IgD-negative memory B cell (primary cell): ENCODE results near the gene SNX25. TPM values are rescaled to one million over a fixed set of nuclear protein-coding genes. Genes with fewer than 3 reads are reported as not detected.

Experiments
- H3K27ac Mint-ChIP-seq, 3 donors: one replicate each; pipeline ENCODE4 v1.8.0; 2020 to 2022; ENCODE audit warnings: mild to moderate bottlenecking in 3 of 3, mixed read lengths in 3 of 3, moderate library complexity in 1 of 3
- H3K27me3 Mint-ChIP-seq: one replicate; pipeline ENCODE4 v1.8.0; 2021; ENCODE audit warnings: mixed read lengths
- H3K36me3 Mint-ChIP-seq: one replicate; pipeline ENCODE4 v1.8.0; 2020; ENCODE audit warnings: mild to moderate bottlenecking, mixed read lengths
- H3K4me1 Mint-ChIP-seq, 3 donors: one replicate each; pipeline ENCODE4 v1.8.0; 2020 to 2022; ENCODE audit warnings: mixed read lengths in 3 of 3, mild to moderate bottlenecking in 1 of 3
- H3K4me3 Mint-ChIP-seq, 4 donors: one replicate each; pipeline ENCODE4 v1.8.0; 2020 to 2022; ENCODE audit warnings: mild to moderate bottlenecking in 4 of 4, mixed read lengths in 4 of 4, moderate library complexity in 3 of 4
- H3K9me3 Mint-ChIP-seq, 3 donors: one replicate each; pipeline ENCODE4 v1.8.0; 2020 to 2021; ENCODE audit warnings: mixed read lengths in 3 of 3, mild to moderate bottlenecking in 1 of 3
- polyA plus RNA-seq: library from polyadenylated mRNA; unstranded; fragments of 300-500 nt; fragmentation: Illumina TruSeq; gene quantifications from one replicate; pipeline ENCODE4 v1.2.3, GENCODE V29; 2021

Gene SNX25
- polyA plus RNA-seq, 1 donor from 2014 or later, result 24.4 TPM

DNA sequence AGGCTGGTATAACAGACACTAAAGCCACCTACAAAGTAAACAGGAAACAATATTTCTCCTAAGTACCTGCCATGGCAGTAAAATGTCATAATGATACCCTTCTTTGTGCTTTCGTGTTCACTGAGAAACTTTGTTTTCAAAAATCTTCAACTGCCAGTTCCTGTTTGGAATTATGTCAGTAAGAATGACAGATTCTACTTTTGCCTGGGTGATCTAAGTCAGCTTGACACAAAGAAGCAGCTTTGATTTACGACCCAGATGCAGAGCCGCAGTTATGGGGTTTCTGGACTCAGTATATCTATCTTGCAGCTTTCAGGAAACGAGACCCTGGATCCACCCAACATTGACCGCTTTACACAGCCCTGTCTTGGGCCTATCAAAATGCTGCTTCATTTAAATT, 71.2 kb downstream of the SNX25 start:
- Mint-ChIP-seq H3K4me3 (peak overlapping the region in 1 of 4 donors; percentile 34), H3K27ac (no peak overlapping the region)

DNA sequence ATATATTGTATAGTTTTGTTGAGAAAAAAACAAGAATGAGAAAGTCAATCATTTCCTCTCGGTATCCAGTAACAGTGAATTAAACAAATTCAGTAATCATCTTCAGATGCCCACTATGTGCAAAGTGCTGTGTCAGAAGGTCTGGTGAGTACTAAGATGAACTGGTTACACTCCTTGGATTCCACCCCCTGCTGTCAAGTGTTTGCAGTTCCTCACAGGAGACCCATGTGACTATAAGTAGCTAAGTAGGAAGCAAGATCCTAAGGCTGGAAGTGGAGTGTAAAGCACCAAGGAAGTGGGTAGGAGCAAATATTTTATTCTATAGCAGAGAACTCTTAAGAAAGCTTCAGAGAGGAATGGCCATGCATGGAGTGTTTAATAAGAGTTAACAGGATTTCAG, 73.6 kb downstream of the SNX25 start:
- Mint-ChIP-seq H3K4me1 (peaks cover 5 to 21% (median 8%) of the 10 kb centered on the region in 3 donors), H3K36me3 (peaks cover 7% of the 10 kb centered on the region), H3K27ac (no peak overlapping the region), H3K27me3 (no peaks in the 10 kb centered on the region), H3K4me3 (no peak overlapping the region), H3K9me3 (no peaks in the 10 kb centered on the region)

More for the DNA sequence above, 71.2 kb downstream of the SNX25 start:
- Mint-ChIP-seq H3K9me3 (no peaks in the 10 kb centered on the region), H3K27me3 (no peaks in the 10 kb centered on the region), H3K4me1 (peaks cover 12 to 27% (median 25%) of the 10 kb centered on the region in 3 donors), H3K36me3 (peaks cover 7% of the 10 kb centered on the region)

DNA sequence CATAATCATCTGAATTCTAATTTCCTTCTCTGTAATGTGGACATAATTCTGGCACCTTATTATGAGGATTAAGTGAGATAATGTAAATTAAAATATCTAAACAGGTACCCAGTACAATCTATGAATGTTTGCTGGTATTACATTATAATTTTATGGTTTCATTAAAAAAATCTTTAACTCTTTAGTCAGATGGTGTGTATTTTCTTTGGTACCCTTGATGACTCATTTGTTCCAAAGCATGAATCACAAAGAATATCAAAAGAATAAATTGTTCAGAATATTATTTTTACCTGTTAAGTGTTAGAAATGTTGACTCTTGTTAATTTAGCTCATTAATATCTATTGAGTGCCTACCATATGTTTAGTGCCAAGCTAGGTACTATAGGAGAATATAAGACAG, 74.3 kb downstream of the SNX25 start:
- Mint-ChIP-seq H3K9me3 (no peaks in the 10 kb centered on the region), H3K27ac (no peak overlapping the region), H3K27me3 (no peaks in the 10 kb centered on the region), H3K36me3 (peaks cover 5% of the 10 kb centered on the region), H3K4me3 (no peak overlapping the region), H3K4me1 (peaks cover 4 to 17% (median 8%) of the 10 kb centered on the region in 3 donors)

DNA sequence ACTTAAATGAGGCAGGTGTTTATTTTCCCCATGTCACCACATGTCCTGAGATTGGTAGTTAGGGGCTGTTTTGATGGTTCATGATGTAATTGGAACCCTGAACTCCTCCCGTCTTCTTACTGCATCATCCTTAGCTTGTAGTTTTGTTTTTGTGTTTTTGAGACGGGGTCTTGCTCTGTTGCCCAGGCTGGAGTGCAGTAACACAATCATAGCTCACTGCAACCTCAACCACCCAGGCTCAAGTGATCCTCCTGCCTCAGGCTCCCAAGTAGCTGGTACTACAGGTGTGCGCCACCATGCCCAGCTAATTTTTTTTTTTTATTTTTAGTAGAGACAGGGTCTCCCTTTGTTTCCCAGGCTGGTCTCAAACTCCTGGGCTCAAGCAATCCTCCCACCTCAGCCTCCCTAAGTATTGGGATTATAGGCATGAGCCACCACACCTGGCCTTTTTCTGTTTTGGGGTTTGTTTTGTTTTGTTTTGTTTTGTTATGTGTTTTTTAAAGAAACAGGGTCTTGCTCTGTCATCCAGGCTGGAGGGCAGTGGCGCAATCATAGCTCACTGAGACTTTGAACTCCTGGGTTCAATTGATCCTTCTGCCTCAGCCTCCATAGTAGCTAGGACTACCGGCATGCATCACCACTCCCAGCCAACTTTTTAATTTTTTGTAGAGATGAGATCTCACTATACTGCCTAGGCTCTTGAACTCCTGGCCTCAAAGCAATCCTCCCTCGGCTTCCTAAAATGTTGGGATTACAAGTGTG, 76.4 kb downstream of the SNX25 start:
- Mint-ChIP-seq H3K4me3 (no peak overlapping the region), H3K27ac (peak overlapping the region in 1 of 3 donors; percentile 5)

DNA sequence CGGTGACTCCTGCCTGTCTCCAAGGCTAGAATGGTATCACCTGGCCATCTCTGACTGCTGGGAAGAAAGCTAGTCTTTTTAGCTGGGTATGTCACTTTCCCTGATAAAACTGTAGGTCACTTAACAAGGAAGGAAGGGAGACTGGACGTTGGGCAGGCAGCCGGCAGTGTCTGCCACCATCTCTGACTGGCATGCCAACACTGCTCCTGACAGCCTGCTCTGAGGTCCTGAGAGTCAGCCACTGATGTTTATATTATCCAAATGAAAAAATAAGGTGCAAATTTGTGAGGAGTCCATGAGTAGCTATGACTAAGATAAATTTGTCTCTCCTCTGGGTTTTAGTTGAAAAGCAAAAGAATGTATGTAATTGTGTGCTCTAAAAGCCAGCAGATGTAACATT, 77.2 kb downstream of the SNX25 start:
- no peak overlapping the region for H3K4me3 Mint-ChIP-seq

More for the DNA sequence above, 76.4 kb downstream of the SNX25 start:
- H3K4me1 Mint-ChIP-seq, result peaks cover 2 to 13% (median 3%) of the 10 kb centered on the region in 3 donors
- no peaks in the 10 kb centered on the region for H3K9me3 Mint-ChIP-seq
- peaks cover 9% of the 10 kb centered on the region for H3K36me3 Mint-ChIP-seq
- no peaks in the 10 kb centered on the region for H3K27me3 Mint-ChIP-seq

DNA sequence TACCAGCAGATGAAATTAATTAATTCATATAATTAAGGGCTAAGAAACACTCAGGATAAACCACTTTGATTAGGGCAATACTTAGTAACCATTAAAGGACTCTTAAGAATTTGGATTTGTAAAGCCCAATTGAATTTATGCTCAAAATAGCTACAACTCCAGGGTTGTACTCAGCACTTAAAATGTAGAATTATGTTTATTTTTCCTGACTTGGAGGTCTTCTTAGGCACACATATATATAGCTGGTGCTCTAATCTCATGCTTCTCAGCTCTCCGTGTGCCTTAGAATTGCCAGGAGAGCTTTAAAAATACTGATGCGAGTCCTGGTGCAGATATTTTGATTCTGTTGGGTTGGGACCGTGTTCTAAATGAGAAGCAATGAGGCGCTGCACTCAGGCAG, 77.6 kb downstream of the SNX25 start:
- Mint-ChIP-seq H3K9me3 (no peaks in the 10 kb centered on the region), H3K4me3 (no peak overlapping the region), H3K27ac (peak overlapping the region in 1 of 3 donors; percentile 50), H3K27me3 (no peaks in the 10 kb centered on the region), H3K36me3 (peaks cover 11% of the 10 kb centered on the region), H3K4me1 (peaks cover 0 to 10% (median 0%) of the 10 kb centered on the region in 3 donors)

More for the DNA sequence above, 77.2 kb downstream of the SNX25 start:
- peaks cover 8% of the 10 kb centered on the region for H3K36me3 Mint-ChIP-seq
- H3K27me3 Mint-ChIP-seq, result no peaks in the 10 kb centered on the region
- H3K4me1 Mint-ChIP-seq, result peaks cover 0 to 10% (median 0%) of the 10 kb centered on the region in 3 donors
- H3K9me3 Mint-ChIP-seq, result no peaks in the 10 kb centered on the region
- no peak overlapping the region for H3K27ac Mint-ChIP-seq

DNA sequence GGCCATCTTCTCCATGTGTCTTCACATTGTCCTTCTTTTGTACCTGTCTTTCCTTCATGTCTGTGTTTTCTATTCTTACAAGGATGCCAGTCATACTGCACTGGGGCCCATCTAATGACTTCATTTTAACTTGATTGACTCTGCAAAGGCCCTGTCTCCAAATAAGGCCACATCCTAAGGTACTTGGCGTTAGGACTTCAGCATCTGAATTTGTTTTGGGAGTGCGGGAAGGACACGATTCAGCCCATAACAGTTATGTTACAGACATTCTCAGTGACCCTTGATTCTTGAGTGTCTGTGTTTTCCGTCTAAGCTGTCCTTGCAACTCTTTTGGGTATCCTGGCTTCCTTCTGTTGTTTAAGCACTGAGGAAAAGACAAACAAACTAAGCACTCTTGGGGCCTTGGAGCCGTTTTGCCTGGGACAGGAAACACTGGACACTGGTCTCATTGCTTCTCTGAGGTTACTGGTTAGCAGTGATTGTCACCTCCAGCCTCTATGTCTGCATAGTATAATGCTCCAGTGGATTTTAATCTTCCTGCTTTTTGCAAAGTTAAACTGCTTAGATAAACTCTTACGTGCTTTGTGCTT, 80.7 kb downstream of the SNX25 start:
- Mint-ChIP-seq H3K4me3 (no peak overlapping the region), H3K36me3 (peaks cover 16% of the 10 kb centered on the region), H3K9me3 (no peaks in the 10 kb centered on the region), H3K27me3 (no peaks in the 10 kb centered on the region), H3K27ac (no peak overlapping the region), H3K4me1 (peaks cover 0 to 6% (median 0%) of the 10 kb centered on the region in 3 donors)

DNA sequence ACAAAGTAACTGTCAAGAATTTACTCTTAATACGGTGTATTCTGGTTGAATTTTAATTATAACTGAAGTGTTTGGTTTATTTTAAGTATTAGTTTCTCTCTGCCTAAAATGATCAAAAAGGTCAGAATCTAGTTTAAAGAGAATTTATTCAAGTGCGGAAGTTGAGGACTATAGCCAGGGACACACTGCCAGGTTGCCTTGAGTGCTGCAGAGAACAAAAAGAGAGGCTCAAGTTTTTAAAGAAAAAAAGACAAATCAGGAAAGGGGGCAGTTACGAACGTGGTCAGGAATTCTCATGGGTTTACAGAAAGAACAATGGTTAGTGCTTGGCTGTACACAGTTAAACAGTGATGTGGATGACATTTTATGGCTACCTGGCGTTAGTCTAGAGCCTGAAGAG, 81.3 kb downstream of the SNX25 start:
- Mint-ChIP-seq H3K36me3 (peaks cover 16% of the 10 kb centered on the region), H3K27ac (no peak overlapping the region), H3K4me1 (peaks cover 0 to 6% (median 0%) of the 10 kb centered on the region in 3 donors)

DNA sequence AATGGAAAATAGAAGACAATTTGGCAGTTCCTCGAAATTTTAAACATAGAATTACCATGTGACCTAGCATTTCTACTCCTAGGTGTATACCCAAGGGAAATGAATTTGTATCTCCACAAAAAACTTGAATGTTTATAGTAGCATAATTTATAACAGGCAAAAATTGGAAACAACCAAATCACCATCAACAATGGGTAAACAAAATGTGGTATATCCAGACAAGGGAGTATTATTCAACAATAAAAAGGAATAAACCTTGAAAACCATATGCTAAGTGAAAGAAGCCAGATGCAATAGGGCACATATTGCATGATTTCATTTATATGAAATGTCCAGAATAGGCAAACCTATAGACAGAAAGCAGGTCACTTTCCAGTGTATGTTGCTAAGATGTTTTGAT, 83.8 kb downstream of the SNX25 start:
- peaks cover 15% of the 10 kb centered on the region for H3K36me3 Mint-ChIP-seq
- H3K4me1 Mint-ChIP-seq, result peaks cover 0 to 8% (median 0%) of the 10 kb centered on the region in 3 donors
- no peaks in the 10 kb centered on the region for H3K27me3 Mint-ChIP-seq
- no peaks in the 10 kb centered on the region for H3K9me3 Mint-ChIP-seq
- H3K27ac Mint-ChIP-seq, result peak overlapping the region in 1 of 3 donors; percentile 19
- H3K4me3 Mint-ChIP-seq, result no peak overlapping the region

More for the DNA sequence above, 81.3 kb downstream of the SNX25 start:
- Mint-ChIP-seq H3K4me3 (no peak overlapping the region), H3K9me3 (no peaks in the 10 kb centered on the region), H3K27me3 (no peaks in the 10 kb centered on the region)

DNA sequence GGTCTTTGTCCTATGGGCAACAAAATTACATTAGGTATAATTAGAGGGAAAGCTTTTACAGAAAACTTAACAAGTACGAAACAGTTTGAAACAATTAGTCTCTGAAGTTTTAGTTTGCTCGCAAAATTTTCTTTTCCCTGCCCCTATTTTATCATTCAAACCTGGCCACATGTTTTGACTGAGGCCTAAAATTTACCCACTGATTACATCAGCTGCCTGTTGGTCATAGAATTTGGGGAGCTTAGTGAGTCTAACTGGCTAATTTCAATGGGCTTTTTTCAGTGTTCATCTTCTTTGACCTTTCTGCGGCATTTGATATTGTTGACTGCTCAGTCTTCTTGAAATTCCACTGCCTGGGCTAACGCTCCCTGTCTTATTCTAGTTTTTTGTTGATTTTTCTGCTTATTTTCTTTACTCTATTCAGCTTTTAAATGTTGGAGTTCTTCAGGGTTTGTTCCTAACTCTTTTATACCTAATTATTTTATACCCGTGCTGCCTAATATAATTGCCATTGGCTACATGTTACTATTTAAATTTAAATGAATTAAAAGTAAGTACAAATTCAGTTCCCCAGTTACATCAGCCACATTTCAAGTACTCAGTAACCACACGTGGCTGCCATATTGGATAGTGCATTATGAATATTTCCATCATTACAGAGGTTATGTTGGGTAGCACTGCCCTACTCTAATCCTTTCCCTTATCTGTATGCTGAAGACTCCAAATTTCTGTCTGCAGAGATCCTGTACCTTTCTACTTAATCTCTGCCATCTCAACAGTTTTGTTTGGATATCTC, 87.5 kb downstream of the SNX25 start:
- Mint-ChIP-seq H3K27me3 (no peaks in the 10 kb centered on the region), H3K4me3 (no peak overlapping the region), H3K27ac (peak overlapping the region in 1 of 3 donors; percentile 33), H3K9me3 (no peaks in the 10 kb centered on the region), H3K36me3 (peaks cover 10% of the 10 kb centered on the region), H3K4me1 (peaks cover 0 to 6% (median 3%) of the 10 kb centered on the region in 3 donors)

DNA sequence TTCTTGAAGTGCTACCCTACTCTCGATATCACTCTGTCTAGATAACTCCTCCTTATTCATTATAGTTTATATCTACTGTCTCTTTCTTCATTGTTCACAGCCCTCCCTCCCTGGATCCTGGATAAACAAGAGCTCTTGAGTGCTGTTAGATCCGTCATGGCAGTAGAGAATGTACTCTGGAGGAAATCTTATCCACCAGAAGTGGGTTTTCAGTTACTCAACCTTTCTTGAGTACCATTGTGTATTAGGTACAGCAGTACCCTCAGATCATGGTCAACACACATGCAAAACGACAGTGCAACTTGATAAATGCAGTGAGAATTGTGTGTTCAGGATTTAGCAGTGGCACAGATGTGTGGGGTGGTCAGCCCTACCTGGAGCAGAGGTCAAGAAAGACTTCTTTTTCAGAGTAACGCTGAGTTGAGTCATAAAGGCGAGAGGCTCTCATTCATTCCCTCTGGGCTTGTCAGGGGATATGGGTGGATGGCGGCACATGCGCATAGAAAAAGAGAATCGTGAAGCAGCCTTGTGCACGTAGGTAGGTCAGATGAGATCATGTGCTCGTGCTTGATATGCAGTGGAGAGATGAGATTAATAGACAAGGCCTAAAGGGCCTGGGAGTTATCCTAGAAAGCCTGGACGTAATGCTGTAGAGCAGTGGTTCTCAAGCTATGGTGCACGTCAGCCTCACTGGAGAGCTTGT, 89.5 kb downstream of the SNX25 start:
- Mint-ChIP-seq H3K4me3 (no peak overlapping the region), H3K9me3 (no peaks in the 10 kb centered on the region), H3K27me3 (no peaks in the 10 kb centered on the region), H3K27ac (no peak overlapping the region), H3K36me3 (peaks cover 4% of the 10 kb centered on the region), H3K4me1 (peaks cover 0 to 12% (median 8%) of the 10 kb centered on the region in 3 donors)

DNA sequence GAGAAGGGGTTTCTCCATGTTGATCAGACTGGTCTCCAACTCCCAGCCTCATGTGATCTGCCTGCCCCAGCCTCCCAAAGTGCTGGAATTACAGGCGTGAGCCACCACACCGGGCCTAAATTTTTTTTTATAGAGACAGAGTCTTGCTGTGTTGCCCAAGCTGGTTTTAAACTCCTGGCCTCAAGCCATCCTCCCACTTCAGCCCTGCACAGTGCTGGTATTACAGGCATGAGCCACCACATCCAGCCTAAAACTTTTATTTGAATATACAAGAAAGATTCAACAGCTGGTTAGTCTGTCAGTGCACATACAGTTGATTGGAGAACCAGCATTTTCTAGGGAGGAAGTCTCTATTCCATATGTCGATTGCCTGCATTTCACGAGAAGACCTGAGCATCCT, 95.1 kb downstream of the SNX25 start:
- H3K4me1 Mint-ChIP-seq, result peaks cover 11 to 29% (median 20%) of the 10 kb centered on the region in 3 donors
- H3K27me3 Mint-ChIP-seq, result no peaks in the 10 kb centered on the region
- peak overlapping the region in 1 of 3 donors; percentile 43 for H3K27ac Mint-ChIP-seq
- H3K4me3 Mint-ChIP-seq, result no peak overlapping the region
- H3K9me3 Mint-ChIP-seq, result no peaks in the 10 kb centered on the region
- no peaks in the 10 kb centered on the region for H3K36me3 Mint-ChIP-seq

DNA sequence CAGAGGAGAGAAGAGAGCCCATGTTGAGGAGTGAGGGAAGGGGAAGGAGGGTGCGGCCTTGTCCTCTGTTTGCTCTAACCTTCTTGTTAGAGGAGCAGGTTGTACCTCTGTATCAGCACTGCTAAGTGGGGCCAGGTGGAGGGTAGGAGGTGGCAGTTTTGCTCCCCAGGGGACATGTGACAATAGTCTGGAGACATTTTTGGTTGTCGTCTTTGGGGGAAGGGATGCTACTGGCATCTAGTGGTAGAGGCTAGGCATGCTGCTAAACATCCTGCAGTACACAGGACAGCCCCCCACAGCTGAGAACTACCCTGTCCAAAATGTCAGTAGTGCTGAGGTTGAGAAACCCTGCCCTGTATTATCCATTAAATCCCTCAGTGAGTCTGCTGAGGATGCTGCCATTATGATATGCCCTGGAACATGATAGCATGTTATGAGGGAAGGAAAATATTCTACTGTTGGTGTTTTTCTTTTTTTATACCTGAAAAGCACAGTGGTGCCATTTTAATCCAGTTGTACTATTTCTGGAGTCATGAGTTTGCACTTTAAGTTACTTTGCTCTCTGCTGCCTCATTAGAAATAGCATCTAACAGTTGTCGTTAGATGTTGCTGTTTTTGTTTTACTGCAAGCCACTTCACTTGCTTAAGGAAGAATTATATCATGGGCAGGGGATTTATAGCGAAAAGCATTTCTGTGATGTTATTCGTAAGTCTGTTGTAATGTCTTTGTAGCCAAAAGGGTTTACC, 95.7 kb downstream of the SNX25 start:
- no peaks in the 10 kb centered on the region for H3K27me3 Mint-ChIP-seq
- H3K4me1 Mint-ChIP-seq, result peaks cover 17 to 34% (median 25%) of the 10 kb centered on the region in 3 donors
- H3K27ac Mint-ChIP-seq, result peak overlapping the region in 1 of 3 donors; percentile 39
- H3K36me3 Mint-ChIP-seq, result no peaks in the 10 kb centered on the region
- H3K9me3 Mint-ChIP-seq, result no peaks in the 10 kb centered on the region
- peak overlapping the region in 1 of 4 donors; percentile 1 for H3K4me3 Mint-ChIP-seq

DNA sequence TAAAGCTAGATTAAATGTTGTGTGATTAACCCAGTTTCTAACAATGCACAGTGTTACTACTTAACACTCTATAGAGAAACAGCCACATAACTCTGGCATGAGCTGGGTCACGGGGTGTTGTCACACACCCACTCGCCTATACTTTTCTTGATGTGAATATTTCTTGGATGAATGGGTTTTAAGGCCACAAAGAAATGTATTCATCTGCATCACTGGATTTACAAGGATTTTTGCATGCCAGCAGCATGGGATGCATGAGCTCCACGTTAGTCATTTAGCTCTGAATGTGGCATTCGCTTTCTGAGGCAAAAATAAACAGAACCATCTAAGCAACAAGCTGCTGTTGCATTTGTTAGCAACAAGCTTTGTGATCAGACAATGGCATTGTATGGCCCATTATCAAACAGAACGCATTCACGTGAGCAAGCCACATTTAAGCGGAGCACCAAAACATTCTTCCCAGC, 96.6 kb downstream of the SNX25 start:
- Mint-ChIP-seq H3K36me3 (peaks cover 1% of the 10 kb centered on the region), H3K4me3 (no peak overlapping the region), H3K27ac (no peak overlapping the region), H3K9me3 (no peaks in the 10 kb centered on the region), H3K27me3 (no peaks in the 10 kb centered on the region), H3K4me1 (peaks cover 24 to 39% (median 27%) of the 10 kb centered on the region in 3 donors)
